MCF 10A (cell line): ENCODE measurements around the gene MRPL44. TPM values are rescaled to one million over a fixed set of nuclear protein-coding genes. Genes with fewer than 3 reads are reported as not detected.

Source experiments
- BruUV-seq: library from RNA; stranded (reverse); fragments of 400-500 nt; replicated peaks from 2 replicates; lab custom pipeline; 2021; lab: Mats Ljungman, UMichigan
- CTCF ChIA-PET: fragments of 300-600 bp; sonication (Branson Sonifier 250); formaldehyde crosslinking; extraction: SDS; loops from one replicate; lab custom pipeline; 2021; ENCODE audit warnings: antibody characterized with exemption, inconsistent platforms; lab: Yijun Ruan, JAX
- POLR2A ChIA-PET: fragments of 300-600, 350-650 bp; sonication (Branson Sonifier 250); formaldehyde crosslinking; extraction: SDS; loops from one replicate; lab custom pipeline; 2020; ENCODE audit warnings: antibody characterized with exemption, inconsistent platforms; lab: Yijun Ruan, JAX
- DNase-seq: peaks from one replicate; pipeline ENCODE4 v3.0.0-alpha.2; 2018; ENCODE audit not compliant: unreplicated experiment
- H3K27ac Mint-ChIP-seq: one replicate; pipeline ENCODE4 v1.8.0; 2022; ENCODE audit warnings: mild to moderate bottlenecking, low read depth, mixed read lengths; ENCODE audit not compliant: unreplicated experiment
- H3K27me3 Mint-ChIP-seq: one replicate; pipeline ENCODE4 v1.8.0; 2022; ENCODE audit warnings: mixed read lengths; ENCODE audit not compliant: insufficient read depth, unreplicated experiment
- H3K36me3 Mint-ChIP-seq: one replicate; pipeline ENCODE4 v1.8.0; 2022; ENCODE audit warnings: mild to moderate bottlenecking, moderate library complexity, mixed read lengths; ENCODE audit not compliant: insufficient read depth, unreplicated experiment
- H3K4me1 Mint-ChIP-seq: one replicate; pipeline ENCODE4 v1.8.0; 2022; ENCODE audit warnings: mixed read lengths; ENCODE audit not compliant: insufficient read depth, unreplicated experiment
- H3K4me3 Mint-ChIP-seq: one replicate; pipeline ENCODE4 v1.8.0; 2022; ENCODE audit warnings: mild to moderate bottlenecking, moderate library complexity, mixed read lengths; ENCODE audit not compliant: unreplicated experiment
- H3K9me3 Mint-ChIP-seq: one replicate; pipeline ENCODE4 v1.8.0; 2022; ENCODE audit warnings: mixed read lengths; ENCODE audit not compliant: unreplicated experiment
- CTCF ChIP-seq: fragments of 200-600 bp; IDR thresholded peaks from one replicate; pipeline ENCODE4 v1.8.0; 2022; ENCODE audit warnings: antibody characterized with exemption, mild to moderate bottlenecking; ENCODE audit not compliant: unreplicated experiment
- intact Hi-C: fragments of 100-400 bp; cut with micrococcal nuclease; formaldehyde crosslinking; loops from 2 replicates; pipeline ENCODE4 v1.14.1; 2022
- total RNA-seq: library from RNA; stranded (reverse); gene quantifications from 2 replicates; pipeline ENCODE4 v1.2.3, GENCODE V29; 2022

Gene MRPL44
- total RNA-seq, 1 experiment from 2014 or later: 27.4 TPM

- DNase-seq: peak; percentile 81
- Mint-ChIP-seq H3K4me3 (no peak overlapping the region), H3K4me1 (peaks cover 11% of the 10 kb centered on the region), H3K27ac (peak overlapping the region; percentile 9), H3K27me3 (no peaks in the 10 kb centered on the region), H3K9me3 (no peaks in the 10 kb centered on the region), H3K36me3 (peaks cover 28% of the 10 kb centered on the region)
- no TSS peak for BruUV-seq
- peak; percentile 73 for TF ChIP-seq CTCF
- intact Hi-C loops: loop anchor here (1.0 kb wide), 3 partner anchors 45 to 291 kb away; no protein-coding TSS in a partner anchor
- ChIA-PET POLR2A (interaction anchor here (0.6 to 4.1 kb wide), 10 partner anchors 16 to 784 kb away, joined by 3 to 33 read pairs (median 3); no protein-coding TSS in a partner anchor), CTCF (interaction anchor here (0.5 to 9.8 kb wide), 75 partner anchors 9 to 1448 kb away, joined by 3 to 455 read pairs (median 4); partner anchors contain the start of gene SERPINE2)
Measured at GRCh38 chr2:223993634-223994232, 36.5 kb downstream of the MRPL44 start.

GRCh38 chr2:223994562-223995162 lies 37.4 kb downstream of the MRPL44 start:
- ChIA-PET CTCF (interaction anchor here (0.5 to 9.8 kb wide), 29 partner anchors 8 to 662 kb away, joined by 3 to 455 read pairs (median 4); partner anchors contain the start of gene SERPINE2), POLR2A (interaction anchor here (0.9 to 4.1 kb wide), 4 partner anchors 37 to 289 kb away, joined by 3 to 33 read pairs (median 4); no protein-coding TSS in a partner anchor)
- Mint-ChIP-seq H3K9me3 (no peaks in the 10 kb centered on the region), H3K36me3 (peaks cover 24% of the 10 kb centered on the region), H3K4me3 (no peak overlapping the region), H3K27me3 (no peaks in the 10 kb centered on the region), H3K27ac (peak overlapping the region; percentile 9), H3K4me1 (peaks cover 6% of the 10 kb centered on the region)
- DNase-seq: no peak
- TF ChIP-seq CTCF: no peak
- intact Hi-C loops: no loop called here
- BruUV-seq: no TSS peak

- intact Hi-C loops: no loop called here
- no TSS peak for BruUV-seq
- Mint-ChIP-seq H3K27me3 (no peaks in the 10 kb centered on the region), H3K4me1 (peaks cover 5% of the 10 kb centered on the region), H3K27ac (peak overlapping the region; percentile 9), H3K4me3 (no peak overlapping the region), H3K9me3 (no peaks in the 10 kb centered on the region), H3K36me3 (peaks cover 28% of the 10 kb centered on the region)
- ChIA-PET POLR2A (interaction anchor here (0.6 to 1.0 kb wide), 2 partner anchors 31 to 275 kb away, joined by 3 read pairs; no protein-coding TSS in a partner anchor), CTCF (interaction anchor here (1.1 to 9.8 kb wide), 3 partner anchors 25 to 290 kb away, joined by 4 to 455 read pairs (median 5); no protein-coding TSS in a partner anchor)
- no peak for TF ChIP-seq CTCF
- DNase-seq: peak; percentile 48
Measured at GRCh38 chr2:223995569-223995968, 38.3 kb downstream of the MRPL44 start.

DNA sequence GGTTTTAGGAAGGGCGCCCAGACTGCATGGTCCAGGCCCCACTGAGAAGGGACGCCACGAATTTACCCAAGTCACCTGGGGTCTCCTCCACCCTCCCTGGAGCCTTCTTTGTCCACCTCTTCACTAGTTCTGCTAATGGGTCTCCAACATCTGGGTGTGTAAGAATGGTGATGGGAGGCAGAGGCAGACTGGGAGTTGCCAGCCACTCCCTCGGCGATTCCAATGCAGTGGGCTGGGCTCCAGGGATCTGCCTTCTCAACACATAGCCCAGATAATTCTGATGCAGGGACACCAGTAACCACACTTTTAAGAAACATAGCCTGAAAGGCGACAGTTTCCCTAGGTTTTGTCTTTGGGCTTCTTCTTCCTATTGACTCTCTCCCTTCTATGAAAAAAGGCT lies 39.1 kb downstream of the MRPL44 start:
- peaks cover 25% of the 10 kb centered on the region for H3K36me3 Mint-ChIP-seq
- no peaks in the 10 kb centered on the region for H3K9me3 Mint-ChIP-seq
- no TSS peak for BruUV-seq
- no peak overlapping the region for H3K27ac Mint-ChIP-seq
- H3K4me1 Mint-ChIP-seq: peaks cover 5% of the 10 kb centered on the region
- no peak overlapping the region for H3K4me3 Mint-ChIP-seq
- no peaks in the 10 kb centered on the region for H3K27me3 Mint-ChIP-seq
- ChIA-PET POLR2A (no interaction called here), CTCF (interaction anchor here (9.8 kb wide), 1 partner anchor 289 kb away, joined by 455 read pairs; no protein-coding TSS in a partner anchor)
- no peak for DNase-seq
- no peak for TF ChIP-seq CTCF
- intact Hi-C loops: no loop called here
